OCI-LY7 (cell line): Measurements from ENCODE around the gene SNX19.

ENCODE experiments used
- CTCF ChIP-seq: fragments of 200-600 bp; sonication (generic); conservative IDR thresholded peaks from 2 replicates; pipeline ENCODE4 v1.5.1; 2014; ENCODE audit warnings: mild to moderate bottlenecking, antibody characterized with exemption, low read length, moderate library complexity, mixed read lengths
- EZH2phosphoT487 ChIP-seq: fragments of 200-600 bp; sonication (generic); IDR thresholded peaks from 2 replicates; pipeline ENCODE4 v1.6.1; 2018; ENCODE audit warnings: low read depth, borderline replicate concordance, mild to moderate bottlenecking, mixed run types, antibody characterized with exemption, low read length, moderate library complexity, mixed read lengths

- TF ChIP-seq CTCF (no peak), EZH2phosphoT487 (no peak)
Measured at GRCh38 chr11:130945896-130946295, 29.6 kb upstream of the SNX19 start.
